IPS-NIHi7 (cell line): ENCODE measurements around the gene LIMS1.
A peak's percentile ranks its signal among the peaks of the same experiment; 100 is the strongest.
"Not testable (repeated sequence)": the region's sequence is repeated elsewhere in the genome, so short reads cannot be mapped to it uniquely, and the experiment has no call there.

Source experiments
- DNase-seq: peaks from one replicate; pipeline ENCODE4 v3.0.0; 2012; ENCODE audit warnings: mixed read lengths; ENCODE audit errors: extremely low spot score

The LIMS1 gene

GRCh38 chr2:108662207-108662612, 127.9 kb downstream of the LIMS1 start:
- DNase-seq, result not testable (repeated sequence)

GRCh38 chr2:108663346-108663745, 129.1 kb downstream of the LIMS1 start:
- not testable (repeated sequence) for DNase-seq

GRCh38 chr2:108664089-108664488, 129.8 kb downstream of the LIMS1 start:
- DNase-seq, result not testable (repeated sequence)

- not testable (repeated sequence) for DNase-seq
Observed at GRCh38 chr2:108664979-108665378, 130.7 kb downstream of the LIMS1 start.

DNA sequence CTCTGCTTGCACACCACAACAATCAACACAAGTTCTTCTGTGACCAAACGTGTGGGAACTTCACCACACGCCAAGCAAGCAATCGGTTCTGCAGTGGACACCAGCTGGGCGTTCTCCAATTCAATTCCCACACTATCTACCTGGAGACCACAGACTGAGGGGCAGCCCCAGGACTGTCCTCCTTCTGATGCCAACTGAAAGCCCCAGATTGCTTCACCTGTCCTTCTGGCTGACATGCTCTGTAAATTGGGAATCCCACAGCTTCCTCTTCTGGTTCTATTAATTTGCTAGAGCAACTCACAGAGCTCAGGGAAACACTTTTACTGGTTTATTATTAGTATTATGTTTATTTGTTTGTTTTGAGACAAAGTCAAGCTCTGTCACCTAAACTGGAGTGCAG, 131.7 kb downstream of the LIMS1 start:
- DNase-seq, result not testable (repeated sequence)

GRCh38 chr2:108667140-108667539, 132.9 kb downstream of the LIMS1 start:
- DNase-seq, result not testable (repeated sequence)

- not testable (repeated sequence) for DNase-seq
Observed at GRCh38 chr2:108670282-108670681, 136.0 kb downstream of the LIMS1 start.

DNA sequence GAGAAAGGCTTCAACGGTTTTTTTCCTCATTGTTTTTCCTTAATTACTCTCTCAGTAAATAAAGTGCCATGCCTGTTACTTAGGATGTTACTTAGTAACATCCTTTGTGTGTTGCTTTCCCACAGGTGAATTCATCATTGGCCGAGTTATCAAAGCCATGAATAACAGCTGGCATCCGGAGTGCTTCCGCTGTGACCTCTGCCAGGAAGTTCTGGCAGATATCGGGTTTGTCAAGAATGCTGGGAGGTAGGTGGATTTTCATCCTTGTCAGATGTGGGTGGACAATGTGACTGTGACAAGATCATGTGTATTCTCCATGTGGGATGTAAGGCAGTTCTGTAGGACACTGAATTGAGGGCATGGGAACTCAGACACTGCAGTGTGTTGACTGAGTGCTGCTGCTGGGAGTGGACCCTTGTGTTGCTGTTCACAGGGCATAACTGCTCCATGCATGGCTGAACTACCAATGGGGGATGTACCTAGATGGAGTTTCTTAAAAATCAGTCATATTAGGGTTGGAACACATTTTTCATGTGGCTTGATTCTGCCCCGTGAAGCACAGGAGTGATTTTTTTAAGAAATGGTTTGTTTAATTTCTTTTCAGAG, 138.0 kb downstream of the LIMS1 start:
- not testable (repeated sequence) for DNase-seq

GRCh38 chr2:108676522-108676921, 142.3 kb downstream of the LIMS1 start:
- not testable (repeated sequence) for DNase-seq

DNA sequence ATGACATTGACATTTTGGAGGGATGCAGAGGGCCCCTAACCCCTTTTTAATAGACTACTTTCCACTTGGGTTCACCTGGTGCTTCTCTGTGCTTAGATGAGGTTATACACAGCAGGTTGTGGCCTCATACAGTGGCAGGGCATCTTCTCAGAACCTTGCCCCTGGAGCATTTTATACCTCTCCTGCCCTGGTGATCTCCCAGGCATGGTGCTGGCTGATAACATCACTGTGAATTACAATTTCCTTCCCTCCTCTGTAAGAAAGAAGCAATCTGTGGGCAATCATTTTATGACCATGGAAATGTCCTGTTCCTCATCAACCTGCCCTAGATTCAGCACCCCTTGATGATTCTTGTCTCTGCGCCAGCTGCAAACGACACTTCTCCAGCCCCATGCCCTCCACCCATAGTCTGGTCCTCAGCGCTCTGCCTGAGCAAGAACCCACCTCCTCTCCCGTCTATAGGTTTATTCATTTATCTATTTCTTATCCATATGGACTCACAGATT, 143.0 kb downstream of the LIMS1 start:
- DNase-seq, result not testable (repeated sequence)

GRCh38 chr2:108678198-108678651, 144.0 kb downstream of the LIMS1 start:
- DNase-seq, result not testable (repeated sequence)

DNA sequence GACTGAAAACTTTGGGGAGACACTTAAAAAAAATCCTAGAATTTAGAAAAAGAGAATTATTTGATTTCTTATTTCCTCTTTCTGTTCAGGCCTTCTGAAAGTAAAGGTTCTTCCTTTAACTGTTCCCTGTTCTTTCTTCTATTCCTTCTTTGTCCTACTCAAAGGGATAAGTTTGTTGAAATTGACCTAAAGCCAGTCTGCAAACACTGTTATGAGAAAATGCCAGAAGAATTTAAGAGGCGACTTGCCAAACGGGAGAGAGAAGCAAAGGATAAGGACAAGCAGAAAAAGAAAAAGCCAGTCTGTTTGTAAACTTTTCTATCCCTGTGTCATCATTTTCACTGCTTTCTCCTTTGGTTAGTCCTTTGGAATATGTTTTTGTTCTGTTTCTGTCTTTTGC, 146.5 kb downstream of the LIMS1 start:
- DNase-seq, result not testable (repeated sequence)

DNA sequence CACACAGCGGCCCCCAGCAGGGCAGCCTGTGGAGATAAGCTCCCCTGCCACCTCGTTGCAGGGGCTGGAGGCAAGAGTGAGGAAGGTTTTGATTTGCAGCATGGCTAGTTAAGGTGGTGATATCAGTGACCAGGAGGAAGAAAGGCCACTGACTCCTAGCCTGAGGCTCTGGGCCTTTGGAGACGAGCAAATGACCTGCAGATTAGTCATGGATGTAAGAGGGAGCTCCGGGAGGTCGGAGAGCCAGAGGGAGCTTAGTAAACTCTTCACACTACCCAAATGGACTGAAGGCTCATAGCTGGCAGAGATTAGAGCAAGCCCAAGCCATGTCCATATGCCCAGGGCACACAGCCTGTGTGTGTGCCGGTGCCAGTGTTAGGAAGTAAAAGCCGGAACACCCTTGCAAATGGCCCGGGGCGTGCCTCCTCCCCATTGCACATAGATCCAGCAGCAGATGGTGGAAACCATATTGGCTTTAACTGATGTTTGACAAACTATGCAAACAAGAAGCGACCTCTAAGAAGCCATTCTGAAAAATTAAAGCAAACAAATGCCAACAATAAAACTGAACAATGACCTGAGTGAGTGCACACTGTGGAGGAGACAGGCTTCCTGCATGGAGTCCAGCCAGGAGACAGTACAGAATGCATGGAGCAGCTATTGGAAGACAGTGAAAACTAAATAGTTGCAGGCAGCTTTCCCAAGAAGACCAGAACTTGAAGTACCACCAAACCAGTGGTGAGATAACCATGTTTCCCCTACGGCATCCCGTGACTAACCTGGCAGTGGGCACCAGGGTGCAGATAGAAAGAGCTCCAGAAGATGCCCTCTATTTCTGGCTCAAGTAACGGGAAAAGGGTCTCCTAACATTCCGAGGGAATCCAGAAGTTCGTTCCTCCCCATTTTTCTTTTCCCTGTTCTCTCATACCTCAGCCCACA, 154.8 kb downstream of the LIMS1 start:
- DNase-seq, result not testable (repeated sequence)

- not testable (repeated sequence) for DNase-seq
Observed at GRCh38 chr2:108690001-108690400, 155.7 kb downstream of the LIMS1 start.

DNA sequence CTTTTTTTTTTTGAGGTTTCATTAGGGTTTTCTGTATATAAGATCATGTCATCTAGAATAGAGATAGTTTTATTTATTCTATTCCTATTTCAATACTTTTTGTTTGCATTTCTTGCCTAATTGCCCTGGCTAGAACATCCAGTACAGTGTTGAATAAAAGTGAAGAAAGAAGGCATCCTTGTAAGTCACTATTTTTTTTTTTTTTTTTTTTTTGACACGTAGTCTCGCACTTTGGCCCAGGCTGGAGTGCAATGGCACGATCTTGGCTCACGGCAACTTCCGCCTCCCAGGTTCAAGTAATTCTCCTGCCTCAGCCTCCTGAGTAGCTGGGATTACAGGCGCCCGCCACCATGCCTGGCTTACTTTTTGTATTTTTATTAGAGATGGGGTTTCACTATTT, 157.2 kb downstream of the LIMS1 start:
- DNase-seq, result no peak

DNA sequence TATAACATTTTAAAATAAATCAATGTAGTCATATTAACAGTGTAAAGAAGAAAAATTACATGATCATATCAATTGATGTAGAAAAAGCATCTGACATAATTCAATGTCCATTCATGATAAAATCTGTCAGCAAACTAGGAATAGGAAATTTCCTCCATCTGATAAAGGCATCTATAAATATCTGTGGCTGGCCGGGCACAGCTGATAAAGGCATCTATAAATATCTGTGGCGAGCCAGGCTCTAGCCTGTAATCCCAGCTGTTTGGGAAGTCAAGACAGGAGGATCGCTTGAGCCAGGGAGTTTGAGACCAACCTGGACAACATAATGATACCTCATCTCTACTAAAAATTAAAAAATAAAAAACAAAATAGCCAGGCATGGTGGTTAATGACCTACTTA, 166.9 kb downstream of the LIMS1 start:
- DNase-seq, result no peak

DNA sequence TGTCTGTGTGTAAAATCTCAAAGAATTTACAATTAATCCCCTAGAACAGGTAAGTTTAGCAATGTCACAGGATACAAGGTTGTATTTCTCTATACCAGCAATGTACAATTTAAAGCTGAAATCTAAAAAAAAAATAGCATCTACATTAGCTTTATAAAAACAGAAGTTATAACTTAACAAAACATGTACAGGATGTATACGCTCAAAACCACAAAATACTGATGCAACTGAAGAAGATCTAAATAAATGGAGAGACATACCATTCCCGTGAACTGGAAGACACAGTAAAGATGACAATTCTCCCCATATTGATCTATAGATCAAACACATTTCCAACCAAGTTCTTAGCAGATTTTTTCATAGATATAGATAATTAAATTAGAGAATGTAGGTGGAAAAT, 167.5 kb downstream of the LIMS1 start:
- no peak for DNase-seq

GRCh38 chr2:108704871-108705270, 170.6 kb downstream of the LIMS1 start:
- DNase-seq, result no peak

GRCh38 chr2:108707300-108707699, 173.0 kb downstream of the LIMS1 start:
- no peak for DNase-seq

DNA sequence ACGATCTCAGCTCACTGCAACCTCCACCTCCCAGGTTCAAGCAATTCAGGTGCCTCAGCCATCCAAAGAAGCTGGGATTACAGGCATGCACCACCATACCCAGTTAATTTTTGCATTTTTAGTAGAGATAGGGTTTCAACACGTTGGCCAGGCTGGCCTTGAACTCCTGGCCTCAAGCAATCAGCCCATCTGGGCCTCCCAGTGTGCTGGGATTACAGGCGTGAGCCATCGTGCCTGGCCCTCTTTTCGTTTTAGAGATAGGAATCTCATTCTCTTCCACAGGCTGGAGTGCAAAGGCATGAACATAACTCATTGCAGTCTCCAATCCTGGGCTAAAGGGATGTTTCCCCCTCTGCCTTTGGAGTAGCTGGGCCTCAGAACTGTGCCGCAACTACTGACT, 182.7 kb downstream of the LIMS1 start:
- not testable (repeated sequence) for DNase-seq

- peak; percentile 92 for DNase-seq
Observed at GRCh38 chr2:108719149-108720044, 185.1 kb downstream of the LIMS1 start, which contains the start of gene RANBP2. TSS of gene RANBP2 (plus strand) at chr2:108719482. CDS start at chr2:108719607, 125 bp downstream.
